Measurements from ENCODE around the gene NUP93.

DNA sequence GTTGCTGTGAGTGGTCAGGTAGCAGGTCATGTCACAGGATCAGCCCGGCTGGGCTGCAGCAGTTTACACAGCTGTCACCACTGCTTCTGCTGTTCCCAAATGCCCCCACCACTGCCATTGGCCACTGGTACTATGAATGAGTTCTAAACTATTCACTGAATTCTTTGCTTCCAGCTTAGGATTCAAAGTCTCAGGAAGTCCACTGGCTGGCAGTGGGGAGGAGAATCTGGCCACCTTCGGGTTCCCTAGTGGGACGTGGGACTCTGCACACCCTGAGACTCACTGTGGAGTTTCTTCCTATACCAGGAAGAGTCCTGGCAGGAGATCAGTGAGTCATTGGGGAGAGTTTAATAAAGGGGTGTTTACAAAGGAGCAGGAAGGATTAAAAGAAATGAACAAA lies 40.8 kb upstream of the NUP93 start:
- TF ChIP-seq POLR2AphosphoS5 (IDR thresholded peaks at IDR 0.05; ENCODE audit: borderline replicate concordance, low read depth, low read length) (no peak), EZH2 (IDR thresholded peaks at IDR 0.05) (no peak)
